OCI-LY3 (cell line): ENCODE results near the gene SLC17A2.

Experiments used
- CTCF ChIP-seq: fragments of 200-600, 300-600 bp; sonication (generic); IDR thresholded peaks from 2 replicates; pipeline ENCODE4 v1.5.1; 2014; ENCODE audit warnings: antibody characterized with exemption, low read length, low read depth
- EZH2phosphoT487 ChIP-seq: fragments of 200-600 bp; shearing (Covaris generic); IDR thresholded peaks from 2 replicates; pipeline ENCODE4 v1.6.1; 2018; ENCODE audit warnings: antibody characterized with exemption, mixed run types, low read depth

GRCh38 chr6:25930532-25931410 is at the start of gene SLC17A2:
- TF ChIP-seq CTCF (no peak), EZH2phosphoT487 (no peak)
